ENCODE results near the gene RNF166.

GRCh38 chr16:88669980-88670379 lies 36.2 kb downstream of the RNF166 start:
- TF ChIP-seq CTCF (IDR thresholded peaks at IDR 0.05) (no peak), POLR2AphosphoS5 (IDR thresholded peaks at IDR 0.05) (no peak), EP300 (IDR thresholded peaks at IDR 0.05) (no peak), POLR2A (IDR thresholded peaks at IDR 0.05; ENCODE audit: low read depth) (no peak)

Data from esophagus muscularis mucosa (tissue), 4 donors.